ELF-1 (cell line): ENCODE results near the gene ACAN.
A peak's percentile ranks its signal among the peaks of the same experiment; 100 is the strongest.

Experiments used
- DNase-seq: peaks from one replicate; pipeline ENCODE4 v3.0.0-alpha.2; 2016; ENCODE audit warnings: low read depth, low spot score

The ACAN gene

GRCh38 chr15:88802250-88802990, 816 bp upstream of the ACAN start:
- DNase-seq: no peak

DNA sequence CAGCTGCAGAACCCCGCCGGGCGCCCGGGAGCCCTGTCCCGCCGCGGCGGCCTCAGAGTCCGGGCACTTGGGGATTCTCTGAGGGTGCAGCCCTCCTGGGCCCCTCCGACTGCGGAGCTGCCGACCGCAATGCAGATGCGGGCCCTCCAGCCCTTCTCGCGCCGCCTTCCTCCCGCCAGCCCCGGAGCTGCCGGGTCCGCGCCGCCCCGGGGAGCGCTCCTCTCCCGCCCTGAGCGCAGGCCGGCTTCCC, 320 bp upstream of the ACAN start:
- DNase-seq: peak; percentile 35

DNA sequence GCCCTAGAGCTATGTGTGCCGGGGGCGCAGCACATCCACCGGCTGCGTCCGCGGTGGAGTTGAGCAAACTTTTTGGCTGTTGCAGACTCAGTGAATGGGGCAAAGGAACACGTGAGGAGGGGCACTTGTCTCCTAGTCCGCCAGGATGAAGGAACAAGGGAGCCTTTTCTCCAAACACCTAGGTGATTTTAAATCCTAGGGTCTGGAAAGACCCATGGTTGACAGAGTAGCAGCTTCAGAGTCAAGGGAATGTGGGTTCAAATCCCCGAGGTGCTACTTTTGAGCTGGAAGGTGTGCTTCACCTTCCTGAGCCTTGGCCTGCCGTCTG, 648 bp downstream of the ACAN start:
- DNase-seq: no peak

DNA sequence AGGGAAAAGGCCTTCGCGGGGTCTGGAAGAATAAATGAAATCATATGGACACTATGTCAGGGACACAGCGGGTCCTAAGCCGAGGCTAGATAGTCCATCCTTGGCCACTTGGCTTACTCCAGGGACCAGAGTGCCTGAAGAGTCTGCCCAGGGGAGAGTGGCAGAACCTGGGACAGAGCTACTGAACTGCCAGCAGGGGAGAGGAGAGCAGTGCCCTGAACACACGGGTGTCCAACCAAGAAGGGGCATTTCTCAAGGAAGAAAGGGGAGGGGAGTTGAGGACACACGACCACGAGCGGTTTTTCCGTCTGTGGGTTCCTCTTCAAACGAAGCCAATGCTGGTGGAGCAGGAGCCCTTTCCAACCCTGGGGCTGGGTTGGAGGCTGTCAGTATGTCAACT, 1.0 kb downstream of the ACAN start:
- no peak for DNase-seq

- no peak for DNase-seq
Observed at GRCh38 chr15:88805031-88805780, 2.0 kb downstream of the ACAN start.

GRCh38 chr15:88810446-88810845, 7.2 kb downstream of the ACAN start:
- peak; percentile 78 for DNase-seq

DNA sequence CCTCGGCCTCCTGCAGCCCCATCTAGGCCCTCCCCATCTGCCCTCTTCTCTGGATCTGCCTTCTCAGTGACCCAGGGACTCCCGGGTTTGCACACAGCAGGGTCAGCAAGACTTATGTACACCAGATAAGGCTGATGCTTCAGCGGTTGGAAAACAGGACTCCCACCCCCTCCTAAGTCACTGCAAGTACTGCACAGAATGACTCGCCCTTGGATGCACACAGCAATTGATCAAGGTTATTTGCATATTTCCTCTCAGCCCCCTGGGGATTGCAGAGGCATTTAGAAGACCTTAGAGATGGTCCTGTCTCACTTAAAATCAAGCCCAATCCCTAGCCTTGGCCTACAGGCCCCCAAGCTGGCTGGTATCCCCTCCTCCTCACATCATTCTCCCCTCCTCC, 8.9 kb downstream of the ACAN start:
- peak; percentile 14 for DNase-seq

DNA sequence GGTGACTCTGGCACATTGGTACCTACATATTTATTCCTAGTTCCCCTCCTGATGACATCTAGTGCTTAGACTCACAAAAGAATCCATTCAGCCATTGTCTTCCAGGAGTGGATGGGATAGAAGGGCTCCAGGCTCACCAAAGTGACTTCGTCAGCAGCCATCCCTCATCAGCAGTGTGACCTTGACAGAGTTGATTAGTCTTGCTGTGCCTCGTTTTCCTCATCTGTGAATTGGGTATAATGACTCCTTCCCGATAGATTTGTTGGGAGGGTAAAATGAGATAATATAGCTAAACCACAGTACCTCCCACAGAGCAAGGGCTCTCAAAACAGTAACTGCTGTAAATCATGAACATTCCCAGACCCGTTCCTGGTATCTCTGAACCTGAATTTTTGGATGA, 10.7 kb downstream of the ACAN start:
- DNase-seq: no peak

GRCh38 chr15:88814393-88814792, 11.2 kb downstream of the ACAN start:
- DNase-seq: peak; percentile 59

DNA sequence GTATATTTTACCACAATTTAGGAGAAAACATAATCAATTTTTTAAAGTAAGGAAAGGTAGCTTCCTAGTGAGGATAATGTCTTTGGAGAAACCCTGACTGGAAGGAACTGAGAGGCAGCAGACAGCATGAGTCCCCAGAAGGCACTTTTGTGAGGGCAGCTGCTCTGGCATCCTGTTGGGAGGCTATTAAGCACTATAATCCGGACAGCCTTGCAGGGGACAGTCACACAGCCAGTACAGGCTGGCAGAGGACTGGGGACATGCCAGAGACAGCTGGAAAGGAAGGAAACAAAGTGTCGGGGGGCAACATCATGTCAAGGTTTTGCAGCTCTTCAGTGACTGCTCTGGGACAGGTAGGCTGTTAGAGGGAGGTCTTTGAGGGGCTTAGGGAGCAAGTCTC, 15.7 kb downstream of the ACAN start:
- DNase-seq: no peak

DNA sequence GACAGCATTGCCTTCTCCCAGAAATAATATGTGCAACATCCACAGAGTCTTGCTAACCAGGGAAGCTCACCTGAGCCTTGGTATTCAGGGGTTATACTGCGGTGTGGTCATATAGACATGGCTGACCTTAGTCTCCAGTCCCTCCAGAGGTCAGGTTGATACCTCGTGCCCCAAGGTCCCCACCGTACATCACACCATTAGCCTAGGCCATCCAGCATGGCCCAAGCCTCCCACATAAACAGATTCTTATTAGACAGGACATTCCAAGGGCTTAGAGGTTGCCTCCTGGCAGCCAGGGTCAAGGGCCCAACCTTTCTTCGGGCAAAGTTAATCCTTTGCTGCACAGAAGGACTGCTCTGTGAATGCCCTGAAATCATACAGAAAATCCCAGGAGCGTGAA, 18.8 kb downstream of the ACAN start:
- no peak for DNase-seq

GRCh38 chr15:88828791-88829190, 25.6 kb downstream of the ACAN start:
- DNase-seq: no peak

GRCh38 chr15:88830016-88830415, 26.8 kb downstream of the ACAN start:
- DNase-seq: no peak

DNA sequence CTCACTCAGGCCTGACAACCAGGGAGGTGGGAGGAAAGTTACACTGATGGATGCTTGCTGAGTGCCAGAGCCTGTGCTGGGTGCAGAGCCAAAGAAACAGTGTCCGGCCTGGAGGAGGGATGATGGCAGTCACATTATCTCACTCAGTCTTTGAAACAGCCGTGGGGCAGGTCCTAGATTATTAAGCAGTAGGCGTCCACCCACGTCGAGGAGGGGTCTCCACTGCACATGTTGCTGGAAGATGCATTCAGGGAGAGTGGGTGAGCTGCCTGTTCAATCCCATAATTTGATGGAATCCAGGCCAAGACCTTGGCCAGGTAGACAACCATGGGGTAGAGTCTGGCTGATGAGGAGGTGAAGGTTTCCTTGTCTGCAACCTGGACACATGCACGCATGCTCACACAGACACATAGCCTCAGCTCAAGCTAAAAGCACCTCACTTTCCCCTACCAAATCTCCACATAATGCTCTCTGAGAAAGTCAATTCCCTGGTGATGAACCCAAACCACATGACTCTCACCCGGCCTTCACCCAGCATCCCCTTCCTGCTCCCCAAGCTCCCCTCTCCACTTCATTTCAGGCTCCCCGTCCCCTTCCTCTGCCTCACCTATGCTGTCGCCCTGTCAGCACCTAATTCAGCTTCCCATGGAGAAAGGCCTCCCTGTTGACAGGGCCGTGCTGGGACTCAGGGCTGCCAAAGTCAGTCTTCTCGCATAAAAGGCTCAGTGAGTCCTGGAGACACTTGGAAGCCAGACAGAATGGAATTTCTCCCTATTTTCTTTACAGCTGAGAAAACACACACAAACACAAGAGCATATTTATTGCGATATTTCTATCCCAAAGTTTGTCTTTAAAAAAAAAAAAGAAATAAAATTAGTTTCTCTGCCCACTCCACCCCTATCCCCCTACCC, 29.8 kb downstream of the ACAN start:
- DNase-seq: no peak

DNA sequence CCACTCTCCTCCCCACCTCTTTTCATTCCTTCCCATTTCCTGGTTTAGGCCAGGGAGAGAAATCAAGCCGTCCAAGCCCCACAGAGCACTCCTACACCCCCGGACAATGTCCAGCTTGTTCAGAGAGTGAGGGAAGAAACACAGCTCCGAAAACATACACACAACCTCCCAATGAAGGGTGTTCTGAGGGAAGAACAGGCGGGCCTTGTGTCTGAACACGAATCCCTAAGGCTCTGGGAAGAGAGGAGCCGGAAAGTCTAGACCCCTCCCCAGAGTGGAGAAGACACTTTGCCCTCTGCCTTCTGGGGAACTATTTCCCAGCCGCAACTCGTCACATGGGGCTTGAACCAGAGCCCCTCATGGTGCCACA, 30.5 kb downstream of the ACAN start:
- no peak for DNase-seq

DNA sequence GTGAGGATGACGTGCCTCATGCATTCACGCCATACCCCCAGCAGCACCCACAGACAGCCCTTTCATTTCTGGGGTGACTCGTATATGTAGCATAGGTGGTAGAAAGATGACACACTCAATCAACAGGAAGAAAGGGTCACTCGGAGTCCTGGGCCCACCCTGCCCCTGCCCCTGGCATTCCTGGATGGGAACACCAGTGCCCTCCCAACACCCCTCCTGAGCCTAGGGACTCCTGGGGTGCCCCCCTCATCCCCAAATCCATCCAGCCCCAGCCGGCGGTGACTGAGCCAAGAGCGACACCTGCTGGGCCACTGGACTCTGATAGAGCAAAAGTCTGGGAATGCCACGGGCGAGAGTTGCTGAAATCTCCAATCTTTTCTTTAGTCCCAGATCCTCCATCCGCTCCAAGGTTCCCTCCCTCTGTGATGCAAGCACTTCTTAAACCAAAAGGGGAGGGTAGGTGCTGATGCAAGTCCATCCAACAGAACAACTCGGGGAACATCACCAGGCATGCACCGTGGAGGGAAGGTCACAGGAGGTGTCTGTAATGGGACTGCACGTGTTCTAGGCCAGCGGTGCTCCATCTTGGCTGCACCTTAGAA, 31.1 kb downstream of the ACAN start:
- peak; percentile 56 for DNase-seq

GRCh38 chr15:88835119-88835518, 31.9 kb downstream of the ACAN start:
- DNase-seq: no peak

GRCh38 chr15:88835646-88836045, 32.4 kb downstream of the ACAN start:
- DNase-seq: no peak

- no peak for DNase-seq
Observed at GRCh38 chr15:88838667-88839066, 35.4 kb downstream of the ACAN start.

DNA sequence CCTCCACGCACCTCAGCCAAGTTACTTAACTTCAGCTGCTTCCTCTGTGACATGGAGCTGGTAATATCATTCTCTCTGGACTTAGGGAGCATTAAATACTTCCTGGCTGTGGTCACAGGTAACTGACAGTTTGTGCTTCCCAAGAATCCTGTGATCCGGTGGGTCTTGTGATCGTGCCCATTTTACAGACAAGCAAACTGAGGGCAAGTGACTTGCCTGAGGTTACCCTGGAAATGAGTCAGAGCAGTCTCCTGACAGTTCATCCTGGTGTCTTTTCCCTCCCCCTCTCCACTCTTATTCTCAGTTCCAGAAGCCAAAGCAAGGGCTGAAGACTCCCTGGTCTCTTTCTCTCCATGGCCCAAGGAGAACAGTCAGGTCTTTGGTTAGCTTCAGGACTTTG, 35.9 kb downstream of the ACAN start:
- no peak for DNase-seq

DNA sequence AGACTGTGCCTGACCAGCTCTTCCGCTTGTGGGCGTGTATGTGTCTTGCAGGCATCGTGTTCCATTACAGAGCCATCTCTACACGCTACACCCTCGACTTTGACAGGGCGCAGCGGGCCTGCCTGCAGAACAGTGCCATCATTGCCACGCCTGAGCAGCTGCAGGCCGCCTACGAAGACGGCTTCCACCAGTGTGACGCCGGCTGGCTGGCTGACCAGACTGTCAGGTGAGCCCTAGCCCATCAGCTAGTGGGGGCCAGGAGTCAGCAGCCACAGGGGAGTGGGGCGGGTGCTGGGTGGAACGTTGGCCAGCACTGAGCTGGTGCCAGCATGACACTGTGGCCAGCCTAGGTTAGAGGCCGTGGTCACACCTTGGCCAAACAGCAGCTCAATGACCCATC, 36.7 kb downstream of the ACAN start:
- no peak for DNase-seq

- no peak for DNase-seq
Observed at GRCh38 chr15:88841236-88841635, 38.0 kb downstream of the ACAN start.
